Keratinocyte (primary cell): Measurements from ENCODE around the gene CDCA5. TPM values are rescaled to one million over a fixed set of nuclear protein-coding genes. Genes with fewer than 3 reads are reported as not detected.

ENCODE experiments used
- DNase-seq: peaks from one replicate; pipeline ENCODE4 v3.0.0-alpha.2; 2011; ENCODE audit warnings: low read depth, missing footprints, low spot score
- FAIRE-seq: peaks from 2 replicates; lab custom pipeline; 2011; peaks lifted over from hg19 to GRCh38; lab: Jason Lieb, UNC
- H2AFZ ChIP-seq: 2 replicates; pipeline ENCODE4 v1.6.0; 2012; ENCODE audit warnings: low read length, control low read depth, inconsistent platforms; ENCODE audit not compliant: control insufficient read depth
- H3K27ac ChIP-seq: 2 replicates; pipeline ENCODE4 v1.5.1; 2011; ENCODE audit warnings: low read length; ENCODE audit not compliant: control insufficient read depth, insufficient read depth
- H3K27me3 ChIP-seq: 3 replicates; pipeline ENCODE4 v1.6.0; 2011; ENCODE audit warnings: low read length; ENCODE audit not compliant: control insufficient read depth, insufficient read depth; ENCODE audit errors: extremely low read depth
- H3K36me3 ChIP-seq, 2 experiments: 2 replicates in 1 of 2; 3 replicates in 1 of 2; pipeline ENCODE4 v1.5.1; 2011; ENCODE audit warnings: low read length in 2 of 2, mild to moderate bottlenecking in 1 of 2; ENCODE audit not compliant: control insufficient read depth in 2 of 2, insufficient read depth in 2 of 2; ENCODE audit errors: extremely low read depth in 1 of 2
- H3K4me1 ChIP-seq: 3 replicates; pipeline ENCODE4 v1.5.1; 2011; ENCODE audit warnings: low read length; ENCODE audit not compliant: control insufficient read depth, insufficient read depth; ENCODE audit errors: extremely low read depth
- H3K4me2 ChIP-seq: 3 replicates; pipeline ENCODE4 v1.6.0; 2011; ENCODE audit warnings: low read depth, low read length; ENCODE audit not compliant: control insufficient read depth, insufficient read depth; ENCODE audit errors: extremely low read depth
- H3K4me3 ChIP-seq, 3 experiments: fragments of 200-600 bp in 1 of 3; sonication (generic) in 1 of 3; 2 replicates in 2 of 3; 3 replicates in 1 of 3; pipeline ENCODE4 v1.5.1; 2011 to 2016; ENCODE audit warnings: low read length in 3 of 3, mild to moderate bottlenecking in 3 of 3, control low read depth in 2 of 3, inconsistent platforms in 1 of 3, low read depth in 1 of 3, mixed read lengths in 1 of 3, mixed run types in 1 of 3, moderate library complexity in 1 of 3; ENCODE audit not compliant: control insufficient read depth in 2 of 3, insufficient read depth in 2 of 3; ENCODE audit errors: extremely low read depth in 1 of 3
- H3K79me2 ChIP-seq: 2 replicates; pipeline ENCODE4 v1.6.0; 2012; ENCODE audit warnings: low read length; ENCODE audit not compliant: control insufficient read depth, insufficient read depth
- H3K9ac ChIP-seq: 3 replicates; pipeline ENCODE4 v1.6.0; 2011; ENCODE audit warnings: low read length; ENCODE audit not compliant: control insufficient read depth, insufficient read depth; ENCODE audit errors: extremely low read depth
- H3K9me1 ChIP-seq: 3 replicates; pipeline ENCODE4 v1.6.0; 2011; ENCODE audit warnings: low read length; ENCODE audit not compliant: control insufficient read depth, insufficient read depth; ENCODE audit errors: extremely low read depth
- H3K9me3 ChIP-seq: 2 replicates; pipeline ENCODE4 v1.5.1; 2012; ENCODE audit warnings: low read depth, low read length; ENCODE audit not compliant: control insufficient read depth
- H4K20me1 ChIP-seq: 3 replicates; pipeline ENCODE4 v1.6.0; 2011; ENCODE audit warnings: low read length; ENCODE audit not compliant: control insufficient read depth, insufficient read depth; ENCODE audit errors: extremely low read depth
- EZH2 ChIP-seq: IDR thresholded peaks from one replicate; pipeline ENCODE4 v1.6.1; 2012; ENCODE audit warnings: inconsistent platforms, mild to moderate bottlenecking, low read length, moderate library complexity
- dilution Hi-C: fragments of 300-500 bp; cut with MboI; formaldehyde crosslinking; loops from one replicate; pipeline ENCODE4 v1.7.0; 2020; ENCODE audit warnings: low sequenced_read_pairs; ENCODE audit not compliant: extremely low pct_ligation_motif_present
- polyA plus RNA-seq, 5 experiments: library from polyadenylated mRNA; depleted of rRNA in 3 of 5; stranded (reverse) in 3 of 5; stranded (forward) in 1 of 5; unstranded in 1 of 5; fragments of >200 nt; gene quantifications; 1 replicate in 1 of 5; 2 replicates in 3 of 5; 3 replicates in 1 of 5; pipeline versions ENCODE4 v1.2.1 to v1.2.3, GENCODE V29; 2011 to 2012; ENCODE audit warnings: missing spikeins in 2 of 5, low read depth in 1 of 5, low replicate concordance in 1 of 5
- TF ChIP-seq, protein P1 (sequence below), 3 experiments: IDR thresholded peaks in 1 of 3; conservative IDR thresholded peaks in 1 of 3; optimal IDR thresholded peaks in 1 of 3; 2 replicates in 2 of 3; 3 replicates in 1 of 3; pipeline versions ENCODE3 to v1.5.1; 2011; ENCODE audit warnings: low read length in 3 of 3, mild to moderate bottlenecking in 3 of 3, moderate library complexity in 2 of 3, control low read depth in 1 of 3, inconsistent platforms in 1 of 3; ENCODE audit not compliant: insufficient read depth in 2 of 3; ENCODE audit errors: extremely low read depth in 1 of 3

Gene CDCA5
- polyA plus RNA-seq, 1 donor (not counting 4 experiments of a cell fraction or from before 2014, with no cell fraction given): 8.0 TPM

GRCh38 chr11:65059523-65059922, 24.3 kb downstream of the CDCA5 start:
- Histone ChIP-seq H3K4me1 (no peaks in the 10 kb centered on the region), H4K20me1 (no peaks in the 10 kb centered on the region), H3K9me3 (no peaks in the 10 kb centered on the region), H3K9ac (no peak overlapping the region), H3K4me3 (no peak overlapping the region), H3K79me2 (no peaks in the 10 kb centered on the region), H3K27ac (no peak overlapping the region), H2AFZ (no peak overlapping the region), H3K36me3 (no peaks in the 10 kb centered on the region), H3K4me2 (no peak overlapping the region), H3K9me1 (no peaks in the 10 kb centered on the region), H3K27me3 (peaks cover under 1% of the 10 kb centered on the region)
- TF ChIP-seq, protein P1, sequence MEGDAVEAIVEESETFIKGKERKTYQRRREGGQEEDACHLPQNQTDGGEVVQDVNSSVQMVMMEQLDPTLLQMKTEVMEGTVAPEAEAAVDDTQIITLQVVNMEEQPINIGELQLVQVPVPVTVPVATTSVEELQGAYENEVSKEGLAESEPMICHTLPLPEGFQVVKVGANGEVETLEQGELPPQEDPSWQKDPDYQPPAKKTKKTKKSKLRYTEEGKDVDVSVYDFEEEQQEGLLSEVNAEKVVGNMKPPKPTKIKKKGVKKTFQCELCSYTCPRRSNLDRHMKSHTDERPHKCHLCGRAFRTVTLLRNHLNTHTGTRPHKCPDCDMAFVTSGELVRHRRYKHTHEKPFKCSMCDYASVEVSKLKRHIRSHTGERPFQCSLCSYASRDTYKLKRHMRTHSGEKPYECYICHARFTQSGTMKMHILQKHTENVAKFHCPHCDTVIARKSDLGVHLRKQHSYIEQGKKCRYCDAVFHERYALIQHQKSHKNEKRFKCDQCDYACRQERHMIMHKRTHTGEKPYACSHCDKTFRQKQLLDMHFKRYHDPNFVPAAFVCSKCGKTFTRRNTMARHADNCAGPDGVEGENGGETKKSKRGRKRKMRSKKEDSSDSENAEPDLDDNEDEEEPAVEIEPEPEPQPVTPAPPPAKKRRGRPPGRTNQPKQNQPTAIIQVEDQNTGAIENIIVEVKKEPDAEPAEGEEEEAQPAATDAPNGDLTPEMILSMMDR (optimal IDR thresholded peaks at IDR 0.05 in 1 of 3, IDR thresholded peaks at IDR 0.05 in 1 of 3, conservative IDR thresholded peaks at IDR 0.05 in 1 of 3; ENCODE audit: extremely low read depth in 1 of 3, insufficient read depth in 2 of 3, low read length in 3 of 3): no peak
- no peak for TF ChIP-seq EZH2
- dilution Hi-C loops: no loop called here
- no peak for DNase-seq
- FAIRE-seq: no peak

DNA sequence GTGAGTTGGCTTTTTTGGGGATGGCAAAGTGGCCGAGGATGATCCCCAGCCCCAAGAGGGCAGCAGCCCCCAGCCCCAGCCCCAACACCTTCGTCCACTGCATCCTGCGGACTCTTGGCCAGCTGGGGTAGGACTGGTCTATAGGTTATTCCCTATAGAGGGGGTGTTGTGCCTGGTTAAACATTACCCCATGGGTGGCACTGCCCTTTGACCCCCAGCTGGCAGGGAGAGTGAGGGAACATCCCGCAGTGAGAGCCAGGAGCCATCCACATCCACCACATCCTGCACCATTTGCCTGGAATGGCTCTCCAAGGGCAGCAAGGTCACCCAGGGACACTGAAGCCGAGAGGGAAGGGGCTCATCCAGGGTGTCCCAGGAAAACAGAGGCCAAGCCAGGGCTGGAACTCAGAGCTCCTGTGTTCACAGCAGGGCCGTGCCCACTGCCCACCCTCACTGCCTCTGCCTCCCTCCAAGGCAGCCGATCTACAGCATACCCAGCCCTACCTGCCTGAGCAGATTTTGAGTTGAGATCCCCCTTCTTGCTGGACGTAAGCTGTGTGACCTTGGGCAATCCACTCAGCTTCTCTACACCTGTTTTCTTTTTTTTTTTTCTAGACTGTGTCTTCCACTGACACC, 25.3 kb downstream of the CDCA5 start, which contains the start of gene NAALADL1:
Gene NAALADL1, minus strand, starts transcription at position 135 of the 636 bp plus-strand sequence. Its CDS starts 32 bp downstream, at position 103.
- dilution Hi-C loops: no loop called here
- Histone ChIP-seq H3K79me2 (no peaks in the 10 kb centered on the region), H3K4me1 (no peaks in the 10 kb centered on the region), H3K27ac (no peak within 1 kb of the TSS), H3K4me2 (no peak within 1 kb of the TSS), H3K9me3 (no peaks in the 10 kb centered on the region), H2AFZ (no peak within 1 kb of the TSS), H3K9ac (no peak within 1 kb of the TSS), H4K20me1 (no peaks in the 10 kb centered on the region), H3K36me3 (no peaks in the 10 kb centered on the region), H3K9me1 (no peaks in the 10 kb centered on the region), H3K27me3 (peaks cover 4% of the 10 kb centered on the region), H3K4me3 (no peak within 1 kb of the TSS)
- TF ChIP-seq, protein P1 (optimal IDR thresholded peaks at IDR 0.05 in 1 of 3, IDR thresholded peaks at IDR 0.05 in 1 of 3, conservative IDR thresholded peaks at IDR 0.05 in 1 of 3; ENCODE audit: extremely low read depth in 1 of 3, insufficient read depth in 2 of 3, low read length in 3 of 3): no peak
- TF ChIP-seq EZH2: no peak
- FAIRE-seq (no peak), DNase-seq (no peak)
